GM19240 (cell line): Measurements from ENCODE around the gene SPOCK1.
"Not testable (repeated sequence)": the region's sequence is repeated elsewhere in the genome, so short reads cannot be mapped to it uniquely, and the experiment has no call there.

Experiments used
- DNase-seq: peaks from one replicate; pipeline ENCODE4 v3.0.0; 2011; ENCODE audit warnings: low spot score; ENCODE audit not compliant: insufficient read length

SPOCK1 gene

GRCh38 chr5:136979131-136979530 lies 520.0 kb downstream of the SPOCK1 start:
- DNase-seq: no peak

- DNase-seq: no peak
Observed at GRCh38 chr5:136963504-136963903, 535.6 kb downstream of the SPOCK1 start.

- no peak for DNase-seq
Observed at GRCh38 chr5:136957428-136957827, 541.7 kb downstream of the SPOCK1 start.

- DNase-seq: not testable (repeated sequence)
Observed at GRCh38 chr5:136954142-136954541, 545.0 kb downstream of the SPOCK1 start.

GRCh38 chr5:136953346-136954069 lies 545.6 kb downstream of the SPOCK1 start:
- DNase-seq: not testable (repeated sequence)

GRCh38 chr5:136927571-136927970 lies 571.6 kb downstream of the SPOCK1 start:
- no peak for DNase-seq

- no peak for DNase-seq
Observed at GRCh38 chr5:136926073-136926472, 573.1 kb downstream of the SPOCK1 start.
